ENCODE results near the gene IDH3G. TPM values are rescaled to one million over a fixed set of nuclear protein-coding genes. Genes with fewer than 3 reads are reported as not detected.

IDH3G gene
- polyA plus RNA-seq, 1 donor (not counting 4 experiments of a cell fraction or from before 2014, with no cell fraction given), result 44.7 TPM

DNA sequence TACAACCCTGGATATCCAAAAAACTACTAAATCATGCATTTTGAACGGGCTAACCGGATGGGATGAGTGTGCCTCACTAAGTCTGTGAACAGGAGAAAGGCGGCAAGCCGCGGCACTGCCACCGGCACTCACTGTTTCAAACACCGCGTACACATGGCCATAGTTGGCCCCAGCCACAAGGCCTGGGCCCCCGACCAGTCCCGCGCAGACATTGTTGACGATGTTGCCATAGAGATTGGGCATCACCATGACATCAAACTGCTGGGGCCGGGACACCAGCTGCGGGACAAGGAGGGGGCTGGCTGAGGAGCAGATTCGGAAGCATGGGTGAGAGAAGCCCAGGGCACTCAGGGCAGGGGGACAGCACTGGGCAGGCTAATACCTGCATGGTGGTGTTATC is 7.5 kb downstream of the IDH3G start:
- DNase-seq (ENCODE audit: low read depth, low spot score) (no peak), FAIRE-seq (no peak)
- Histone ChIP-seq H3K4me1 (ENCODE audit: control insufficient read depth, extremely low read depth, insufficient read depth, low read length) (peaks cover 8% of the 10 kb centered on the region), H3K27me3 (ENCODE audit: control insufficient read depth, extremely low read depth, insufficient read depth, low read length) (no peaks in the 10 kb centered on the region), H3K9me1 (ENCODE audit: control insufficient read depth, extremely low read depth, insufficient read depth, low read length) (no peaks in the 10 kb centered on the region), H3K36me3 (ENCODE audit: control insufficient read depth in 2 of 2, extremely low read depth in 1 of 2, insufficient read depth in 2 of 2, low read length in 2 of 2) (peaks cover 0 to 7% of the 10 kb centered on the region in 2 experiments), H3K4me3 (ENCODE audit: control insufficient read depth in 2 of 3, extremely low read depth in 1 of 3, insufficient read depth in 2 of 3, low read depth in 1 of 3, low read length in 3 of 3) (no peak overlapping the region), H3K9me3 (ENCODE audit: control insufficient read depth, low read depth, low read length) (no peaks in the 10 kb centered on the region), H3K9ac (ENCODE audit: control insufficient read depth, extremely low read depth, insufficient read depth, low read length) (no peak overlapping the region), H3K79me2 (ENCODE audit: control insufficient read depth, insufficient read depth, low read length) (peaks cover 3% of the 10 kb centered on the region), H3K27ac (ENCODE audit: control insufficient read depth, insufficient read depth, low read length) (no peak overlapping the region), H3K4me2 (ENCODE audit: control insufficient read depth, extremely low read depth, insufficient read depth, low read depth, low read length) (no peak overlapping the region), H4K20me1 (ENCODE audit: control insufficient read depth, extremely low read depth, insufficient read depth, low read length) (no peaks in the 10 kb centered on the region), H2AFZ (ENCODE audit: control insufficient read depth, low read length) (no peak overlapping the region)
- dilution Hi-C loops (cut with MboI; ENCODE audit: extremely low pct_ligation_motif_present, low sequenced_read_pairs), result no loop called here
- no peak for TF ChIP-seq EZH2 (IDR thresholded peaks at IDR 0.05; ENCODE audit: low read length)
- TF ChIP-seq, protein P1, sequence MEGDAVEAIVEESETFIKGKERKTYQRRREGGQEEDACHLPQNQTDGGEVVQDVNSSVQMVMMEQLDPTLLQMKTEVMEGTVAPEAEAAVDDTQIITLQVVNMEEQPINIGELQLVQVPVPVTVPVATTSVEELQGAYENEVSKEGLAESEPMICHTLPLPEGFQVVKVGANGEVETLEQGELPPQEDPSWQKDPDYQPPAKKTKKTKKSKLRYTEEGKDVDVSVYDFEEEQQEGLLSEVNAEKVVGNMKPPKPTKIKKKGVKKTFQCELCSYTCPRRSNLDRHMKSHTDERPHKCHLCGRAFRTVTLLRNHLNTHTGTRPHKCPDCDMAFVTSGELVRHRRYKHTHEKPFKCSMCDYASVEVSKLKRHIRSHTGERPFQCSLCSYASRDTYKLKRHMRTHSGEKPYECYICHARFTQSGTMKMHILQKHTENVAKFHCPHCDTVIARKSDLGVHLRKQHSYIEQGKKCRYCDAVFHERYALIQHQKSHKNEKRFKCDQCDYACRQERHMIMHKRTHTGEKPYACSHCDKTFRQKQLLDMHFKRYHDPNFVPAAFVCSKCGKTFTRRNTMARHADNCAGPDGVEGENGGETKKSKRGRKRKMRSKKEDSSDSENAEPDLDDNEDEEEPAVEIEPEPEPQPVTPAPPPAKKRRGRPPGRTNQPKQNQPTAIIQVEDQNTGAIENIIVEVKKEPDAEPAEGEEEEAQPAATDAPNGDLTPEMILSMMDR (optimal IDR thresholded peaks at IDR 0.05 in 1 of 3, IDR thresholded peaks at IDR 0.05 in 1 of 3, conservative IDR thresholded peaks at IDR 0.05 in 1 of 3; ENCODE audit: extremely low read depth in 1 of 3, insufficient read depth in 2 of 3, low read length in 3 of 3), result no peak

DNA sequence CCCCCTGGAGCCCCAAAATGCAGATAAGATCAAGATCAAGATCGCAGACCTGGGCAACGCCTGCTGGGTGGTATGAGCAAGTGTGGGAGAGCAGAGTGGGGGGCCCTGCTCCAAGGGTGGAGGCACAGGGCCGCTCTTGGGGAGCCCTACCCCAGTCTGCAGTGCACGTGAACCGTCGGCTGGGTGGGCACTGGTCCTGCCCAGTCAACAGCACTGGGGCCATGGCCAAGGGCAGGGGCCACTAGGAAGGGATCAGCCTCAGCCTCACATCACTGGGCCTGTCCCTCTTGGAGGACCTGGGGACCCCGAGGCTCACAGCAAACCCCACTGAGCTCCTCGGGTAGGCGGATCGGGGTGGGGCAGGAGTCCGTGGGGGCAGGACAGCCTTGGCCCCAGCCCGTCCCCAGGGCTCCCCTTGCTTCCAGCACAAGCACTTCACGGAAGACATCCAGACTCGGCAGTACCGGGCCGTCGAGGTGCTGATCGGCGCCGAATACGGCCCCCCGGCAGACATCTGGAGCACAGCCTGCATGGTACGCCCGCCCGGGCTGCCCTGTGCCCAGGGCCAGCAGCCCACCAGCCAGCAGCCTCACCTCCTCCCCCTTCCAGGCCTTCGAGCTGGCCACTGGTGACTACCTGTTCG is 9.7 kb downstream of the IDH3G start:
- no peak overlapping the region for H3K9ac ChIP-seq (ENCODE audit: control insufficient read depth, extremely low read depth, insufficient read depth, low read length)
- H3K27ac ChIP-seq (ENCODE audit: control insufficient read depth, insufficient read depth, low read length), result no peak overlapping the region
- H3K4me2 ChIP-seq (ENCODE audit: control insufficient read depth, extremely low read depth, insufficient read depth, low read depth, low read length), result no peak overlapping the region
- no peak for TF ChIP-seq EZH2 (IDR thresholded peaks at IDR 0.05; ENCODE audit: low read length)
- TF ChIP-seq, protein P1 (optimal IDR thresholded peaks at IDR 0.05 in 1 of 3, IDR thresholded peaks at IDR 0.05 in 1 of 3, conservative IDR thresholded peaks at IDR 0.05 in 1 of 3; ENCODE audit: extremely low read depth in 1 of 3, insufficient read depth in 2 of 3, low read length in 3 of 3), result no peak
- H3K79me2 ChIP-seq (ENCODE audit: control insufficient read depth, insufficient read depth, low read length), result no peaks in the 10 kb centered on the region
- no peaks in the 10 kb centered on the region for H3K27me3 ChIP-seq (ENCODE audit: control insufficient read depth, extremely low read depth, insufficient read depth, low read length)
- no peaks in the 10 kb centered on the region for H3K9me3 ChIP-seq (ENCODE audit: control insufficient read depth, low read depth, low read length)
- no peak overlapping the region for H2AFZ ChIP-seq (ENCODE audit: control insufficient read depth, low read length)
- H3K4me1 ChIP-seq (ENCODE audit: control insufficient read depth, extremely low read depth, insufficient read depth, low read length), result peaks cover 2% of the 10 kb centered on the region
- H3K36me3 ChIP-seq (ENCODE audit: control insufficient read depth in 2 of 2, extremely low read depth in 1 of 2, insufficient read depth in 2 of 2, low read length in 2 of 2), result peaks cover 0 to 2% of the 10 kb centered on the region in 2 experiments
- H3K4me3 ChIP-seq (ENCODE audit: control insufficient read depth in 2 of 3, extremely low read depth in 1 of 3, insufficient read depth in 2 of 3, low read depth in 1 of 3, low read length in 3 of 3), result no peak overlapping the region
- H4K20me1 ChIP-seq (ENCODE audit: control insufficient read depth, extremely low read depth, insufficient read depth, low read length), result no peaks in the 10 kb centered on the region
- DNase-seq (ENCODE audit: low read depth, low spot score), result no peak
- dilution Hi-C loops (cut with MboI; ENCODE audit: extremely low pct_ligation_motif_present, low sequenced_read_pairs), result no loop called here
- H3K9me1 ChIP-seq (ENCODE audit: control insufficient read depth, extremely low read depth, insufficient read depth, low read length), result no peaks in the 10 kb centered on the region
- FAIRE-seq, result no peak
